HL-60 (cell line): ENCODE data around the gene TBX15.

Experiments used
- POLR2AphosphoS5 ChIP-seq: IDR thresholded peaks from 2 replicates; pipeline ENCODE4 v1.6.1; 2012; ENCODE audit warnings: low read depth
- TF ChIP-seq, protein P1 (sequence below): IDR thresholded peaks from one replicate; pipeline ENCODE4 v1.5.1; 2011; ENCODE audit warnings: low read length, control low read depth, inconsistent platforms; ENCODE audit not compliant: insufficient read depth
- TF ChIP-seq, protein P2 (sequence below): IDR thresholded peaks from 2 replicates; pipeline ENCODE4 v1.6.1; 2012; ENCODE audit warnings: low read depth; ENCODE audit not compliant: insufficient replicate concordance

DNA sequence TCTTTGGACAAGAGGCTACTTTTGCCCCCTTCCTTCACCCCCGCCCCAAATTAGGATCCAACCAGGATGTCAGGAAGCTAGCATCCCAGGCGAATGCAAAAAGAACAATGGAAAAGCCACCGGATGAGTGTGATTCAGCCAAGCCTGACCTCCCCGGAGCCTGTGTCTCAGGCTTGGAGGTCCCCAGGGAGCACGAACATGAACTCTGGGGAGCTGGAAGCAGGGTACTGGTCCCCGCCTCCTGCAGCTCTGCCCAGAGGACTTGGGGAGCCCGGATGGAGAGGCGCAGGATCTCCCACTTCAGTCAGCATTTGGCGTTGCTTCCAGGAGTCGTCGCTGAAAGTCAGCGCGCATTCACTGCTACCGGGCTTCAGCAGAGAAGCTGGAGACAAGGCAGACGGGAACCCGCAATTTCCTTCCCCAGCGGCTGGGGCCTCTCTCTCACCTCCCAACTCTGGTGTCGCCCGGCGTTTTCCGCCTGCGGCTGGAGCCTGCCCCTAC, 1.8 kb upstream of the TBX15 start:
- no peak for TF ChIP-seq POLR2AphosphoS5
- TF ChIP-seq, protein P1, sequence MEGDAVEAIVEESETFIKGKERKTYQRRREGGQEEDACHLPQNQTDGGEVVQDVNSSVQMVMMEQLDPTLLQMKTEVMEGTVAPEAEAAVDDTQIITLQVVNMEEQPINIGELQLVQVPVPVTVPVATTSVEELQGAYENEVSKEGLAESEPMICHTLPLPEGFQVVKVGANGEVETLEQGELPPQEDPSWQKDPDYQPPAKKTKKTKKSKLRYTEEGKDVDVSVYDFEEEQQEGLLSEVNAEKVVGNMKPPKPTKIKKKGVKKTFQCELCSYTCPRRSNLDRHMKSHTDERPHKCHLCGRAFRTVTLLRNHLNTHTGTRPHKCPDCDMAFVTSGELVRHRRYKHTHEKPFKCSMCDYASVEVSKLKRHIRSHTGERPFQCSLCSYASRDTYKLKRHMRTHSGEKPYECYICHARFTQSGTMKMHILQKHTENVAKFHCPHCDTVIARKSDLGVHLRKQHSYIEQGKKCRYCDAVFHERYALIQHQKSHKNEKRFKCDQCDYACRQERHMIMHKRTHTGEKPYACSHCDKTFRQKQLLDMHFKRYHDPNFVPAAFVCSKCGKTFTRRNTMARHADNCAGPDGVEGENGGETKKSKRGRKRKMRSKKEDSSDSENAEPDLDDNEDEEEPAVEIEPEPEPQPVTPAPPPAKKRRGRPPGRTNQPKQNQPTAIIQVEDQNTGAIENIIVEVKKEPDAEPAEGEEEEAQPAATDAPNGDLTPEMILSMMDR: no peak
- TF ChIP-seq, protein P2, sequence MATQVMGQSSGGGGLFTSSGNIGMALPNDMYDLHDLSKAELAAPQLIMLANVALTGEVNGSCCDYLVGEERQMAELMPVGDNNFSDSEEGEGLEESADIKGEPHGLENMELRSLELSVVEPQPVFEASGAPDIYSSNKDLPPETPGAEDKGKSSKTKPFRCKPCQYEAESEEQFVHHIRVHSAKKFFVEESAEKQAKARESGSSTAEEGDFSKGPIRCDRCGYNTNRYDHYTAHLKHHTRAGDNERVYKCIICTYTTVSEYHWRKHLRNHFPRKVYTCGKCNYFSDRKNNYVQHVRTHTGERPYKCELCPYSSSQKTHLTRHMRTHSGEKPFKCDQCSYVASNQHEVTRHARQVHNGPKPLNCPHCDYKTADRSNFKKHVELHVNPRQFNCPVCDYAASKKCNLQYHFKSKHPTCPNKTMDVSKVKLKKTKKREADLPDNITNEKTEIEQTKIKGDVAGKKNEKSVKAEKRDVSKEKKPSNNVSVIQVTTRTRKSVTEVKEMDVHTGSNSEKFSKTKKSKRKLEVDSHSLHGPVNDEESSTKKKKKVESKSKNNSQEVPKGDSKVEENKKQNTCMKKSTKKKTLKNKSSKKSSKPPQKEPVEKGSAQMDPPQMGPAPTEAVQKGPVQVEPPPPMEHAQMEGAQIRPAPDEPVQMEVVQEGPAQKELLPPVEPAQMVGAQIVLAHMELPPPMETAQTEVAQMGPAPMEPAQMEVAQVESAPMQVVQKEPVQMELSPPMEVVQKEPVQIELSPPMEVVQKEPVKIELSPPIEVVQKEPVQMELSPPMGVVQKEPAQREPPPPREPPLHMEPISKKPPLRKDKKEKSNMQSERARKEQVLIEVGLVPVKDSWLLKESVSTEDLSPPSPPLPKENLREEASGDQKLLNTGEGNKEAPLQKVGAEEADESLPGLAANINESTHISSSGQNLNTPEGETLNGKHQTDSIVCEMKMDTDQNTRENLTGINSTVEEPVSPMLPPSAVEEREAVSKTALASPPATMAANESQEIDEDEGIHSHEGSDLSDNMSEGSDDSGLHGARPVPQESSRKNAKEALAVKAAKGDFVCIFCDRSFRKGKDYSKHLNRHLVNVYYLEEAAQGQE: no peak
